8988T (cell line): Measurements from ENCODE around the gene CCL4.
"Not testable (repeated sequence)": the region's sequence is repeated elsewhere in the genome, so short reads cannot be mapped to it uniquely, and the experiment has no call there.

ENCODE experiments used
- DNase-seq: peaks from one replicate; pipeline ENCODE4 v3.0.0; 2011

Gene CCL4

GRCh38 chr17:36103401-36103975, at the start of gene CCL4:
CCL4 (plus strand) TSS chr17:36103827; CDS start chr17:36103906, 79 bp downstream.
- not testable (repeated sequence) for DNase-seq

- no peak for DNase-seq
Observed at GRCh38 chr17:36055171-36055570, 48.5 kb upstream of the CCL4 start.

GRCh38 chr17:36055921-36056520, 47.6 kb upstream of the CCL4 start:
- DNase-seq: no peak

GRCh38 chr17:36057911-36058310, 45.7 kb upstream of the CCL4 start:
- DNase-seq: no peak

- no peak for DNase-seq
Observed at GRCh38 chr17:36059406-36059805, 44.2 kb upstream of the CCL4 start.

- DNase-seq: no peak
Observed at GRCh38 chr17:36060816-36061215, 42.8 kb upstream of the CCL4 start.

GRCh38 chr17:36063786-36064541, 39.7 kb upstream of the CCL4 start, which contains the start of gene CCL18:
CCL18 (plus strand) TSS chr17:36064272; CDS start chr17:36064343, 71 bp downstream.
- DNase-seq: no peak

- DNase-seq: no peak
Observed at GRCh38 chr17:36066365-36066985, 37.2 kb upstream of the CCL4 start.

- DNase-seq: no peak
Observed at GRCh38 chr17:36068524-36068923, 35.1 kb upstream of the CCL4 start.

GRCh38 chr17:36069136-36069535, 34.5 kb upstream of the CCL4 start:
- no peak for DNase-seq

- DNase-seq: no peak
Observed at GRCh38 chr17:36070427-36070826, 33.2 kb upstream of the CCL4 start.

- no peak for DNase-seq
Observed at GRCh38 chr17:36071751-36072150, 31.9 kb upstream of the CCL4 start.

- DNase-seq: peak; percentile 23
Observed at GRCh38 chr17:36072431-36073121, 31.1 kb upstream of the CCL4 start.

- DNase-seq: no peak
Observed at GRCh38 chr17:36074365-36074764, 29.3 kb upstream of the CCL4 start.

- not testable (repeated sequence) for DNase-seq
Observed at GRCh38 chr17:36081681-36082471, 21.8 kb upstream of the CCL4 start.

- not testable (repeated sequence) for DNase-seq
Observed at GRCh38 chr17:36082482-36083120, 21.0 kb upstream of the CCL4 start.

- not testable (repeated sequence) for DNase-seq
Observed at GRCh38 chr17:36083691-36084090, 19.9 kb upstream of the CCL4 start.

- no peak for DNase-seq
Observed at GRCh38 chr17:36085765-36086164, 17.9 kb upstream of the CCL4 start.

GRCh38 chr17:36086791-36087190, 16.8 kb upstream of the CCL4 start:
- no peak for DNase-seq

- not testable (repeated sequence) for DNase-seq
Observed at GRCh38 chr17:36087471-36087870, 16.2 kb upstream of the CCL4 start.

GRCh38 chr17:36087897-36088572, 15.6 kb upstream of the CCL4 start:
- not testable (repeated sequence) for DNase-seq
